GM12873 (cell line): ENCODE results near the gene MLN.

Source experiments
- TF ChIP-seq, protein P1 (sequence below): IDR thresholded peaks from 2 replicates; pipeline ENCODE4 v1.5.1; 2012; ENCODE audit warnings: low read depth, mild to moderate bottlenecking, moderate library complexity, low read length, control low read depth; ENCODE audit not compliant: insufficient read depth; ENCODE audit errors: missing control alignments

Gene MLN

GRCh38 chr6:33797626-33798342 lies 6.0 kb downstream of the MLN start:
- TF ChIP-seq, protein P1, sequence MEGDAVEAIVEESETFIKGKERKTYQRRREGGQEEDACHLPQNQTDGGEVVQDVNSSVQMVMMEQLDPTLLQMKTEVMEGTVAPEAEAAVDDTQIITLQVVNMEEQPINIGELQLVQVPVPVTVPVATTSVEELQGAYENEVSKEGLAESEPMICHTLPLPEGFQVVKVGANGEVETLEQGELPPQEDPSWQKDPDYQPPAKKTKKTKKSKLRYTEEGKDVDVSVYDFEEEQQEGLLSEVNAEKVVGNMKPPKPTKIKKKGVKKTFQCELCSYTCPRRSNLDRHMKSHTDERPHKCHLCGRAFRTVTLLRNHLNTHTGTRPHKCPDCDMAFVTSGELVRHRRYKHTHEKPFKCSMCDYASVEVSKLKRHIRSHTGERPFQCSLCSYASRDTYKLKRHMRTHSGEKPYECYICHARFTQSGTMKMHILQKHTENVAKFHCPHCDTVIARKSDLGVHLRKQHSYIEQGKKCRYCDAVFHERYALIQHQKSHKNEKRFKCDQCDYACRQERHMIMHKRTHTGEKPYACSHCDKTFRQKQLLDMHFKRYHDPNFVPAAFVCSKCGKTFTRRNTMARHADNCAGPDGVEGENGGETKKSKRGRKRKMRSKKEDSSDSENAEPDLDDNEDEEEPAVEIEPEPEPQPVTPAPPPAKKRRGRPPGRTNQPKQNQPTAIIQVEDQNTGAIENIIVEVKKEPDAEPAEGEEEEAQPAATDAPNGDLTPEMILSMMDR = no peak

- TF ChIP-seq, protein P1 = no peak
Measured at GRCh38 chr6:33794910-33795623, 8.7 kb downstream of the MLN start.

DNA sequence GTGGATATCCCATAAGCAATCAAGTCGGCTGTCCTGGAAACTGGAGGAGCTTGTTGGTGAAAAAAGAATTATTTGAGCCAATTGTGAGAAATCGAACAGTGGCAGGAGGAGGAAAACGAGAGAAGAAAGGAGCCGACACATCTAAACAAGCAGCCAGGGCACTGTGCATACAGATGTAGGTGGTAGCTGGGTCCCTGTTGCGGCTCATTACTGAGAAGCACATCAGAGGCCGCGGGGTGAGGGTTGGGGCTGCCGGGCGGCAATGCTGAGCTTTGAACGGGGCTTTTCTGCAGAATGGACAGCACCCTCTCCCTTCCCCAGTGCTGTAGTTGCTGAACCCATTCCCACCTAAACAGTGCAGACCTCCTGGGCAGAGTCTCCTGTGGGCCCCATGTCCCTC lies 10.8 kb downstream of the MLN start:
- TF ChIP-seq, protein P1 = no peak

DNA sequence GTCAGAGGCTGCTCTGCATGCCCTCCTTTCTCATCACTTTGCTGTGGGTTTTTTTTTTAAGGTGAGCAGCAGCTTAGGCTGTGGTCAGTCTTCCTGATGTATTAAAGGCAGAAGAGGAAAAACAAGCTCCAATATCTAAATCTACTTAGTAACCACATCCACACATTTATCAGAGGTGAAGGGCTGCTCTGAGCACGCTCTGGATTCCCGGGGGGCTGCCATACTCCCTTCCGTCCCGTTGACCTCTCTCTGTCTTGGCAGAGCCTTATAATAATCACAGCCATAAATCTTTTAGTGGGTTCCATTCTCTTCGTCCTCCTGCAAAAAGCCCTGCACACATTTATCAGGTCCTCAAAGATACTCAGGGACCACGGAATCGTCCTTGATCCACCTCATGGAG lies 12.2 kb downstream of the MLN start:
- TF ChIP-seq, protein P1 = no peak

DNA sequence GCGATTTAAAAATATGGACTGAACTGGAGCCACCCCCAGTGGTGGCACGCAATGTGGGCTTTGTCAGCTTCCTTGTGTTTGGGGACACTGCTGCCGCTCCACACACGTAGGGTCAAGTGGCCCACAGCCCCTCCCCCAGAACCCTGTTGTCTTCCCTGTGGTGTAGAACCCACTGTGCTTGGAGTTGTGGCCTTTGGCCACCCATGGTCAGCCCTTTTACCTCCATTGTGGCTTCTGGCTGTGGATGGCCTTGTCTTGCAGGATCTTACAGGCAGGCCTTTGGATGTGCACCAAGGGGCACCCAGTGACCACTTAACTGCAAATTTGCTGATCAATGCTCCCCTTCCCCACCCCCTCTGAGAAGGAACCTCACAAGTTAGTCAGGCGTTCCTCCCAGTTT lies 12.9 kb downstream of the MLN start:
- TF ChIP-seq, protein P1 = no peak

DNA sequence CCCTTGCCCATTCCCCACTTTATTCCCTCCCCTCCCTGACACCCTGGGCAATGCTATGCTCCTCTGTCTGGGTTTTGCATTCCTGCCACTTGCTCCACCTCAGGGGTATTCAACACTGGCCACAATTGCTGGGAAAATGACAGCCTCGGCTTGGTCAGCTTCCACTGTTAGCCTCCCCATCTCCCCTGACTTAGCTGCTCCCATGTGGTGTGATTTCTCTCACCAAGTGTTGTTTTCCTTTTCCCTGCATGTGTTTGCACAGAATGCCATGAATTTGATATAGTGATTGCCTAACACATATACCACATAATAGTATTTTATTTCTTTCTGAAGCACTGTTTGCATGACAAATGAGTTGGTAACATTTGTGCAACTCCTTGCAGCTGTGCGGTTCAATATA lies 13.4 kb downstream of the MLN start:
- TF ChIP-seq, protein P1 = no peak

DNA sequence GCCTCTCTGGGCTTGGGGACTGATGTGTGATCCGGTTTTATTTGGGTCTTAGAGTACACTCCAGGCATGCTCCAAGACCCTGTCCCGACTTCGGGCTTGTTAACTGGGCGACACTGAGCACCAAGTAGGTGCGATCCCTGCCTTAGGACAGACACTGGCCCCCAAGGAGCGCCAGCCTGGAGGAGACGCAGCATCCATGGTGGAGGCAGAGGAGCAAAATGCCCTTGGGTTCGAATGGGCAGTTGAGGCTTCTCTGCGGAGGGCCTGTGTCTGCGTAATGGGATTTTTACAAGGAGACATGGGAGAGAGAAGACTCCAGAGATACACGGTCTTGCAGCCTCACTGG lies 14.3 kb downstream of the MLN start:
- TF ChIP-seq, protein P1 = no peak
